GM12878 (cell line): ENCODE results near the gene SLC41A1. TPM values are rescaled to one million over a fixed set of nuclear protein-coding genes. Genes with fewer than 3 reads are reported as not detected.

ENCODE experiments used
- ATAC-seq: fragments of 200-7000 bp; cut with Tn5 transposase; 3 replicates; pipeline ENCODE4 v1.9.1; 2020; ENCODE audit warnings: mild to moderate bottlenecking, moderate library complexity
- BruUV-seq: library from RNA; stranded (reverse); fragments of 400-500 nt; replicated peaks from 2 replicates; lab custom pipeline; 2021; lab: Mats Ljungman, UMichigan
- CTCF ChIA-PET: fragments of 300-600 bp; sonication (Branson Sonifier 250); formaldehyde crosslinking; extraction: SDS; loops from one replicate; lab custom pipeline; 2021; ENCODE audit warnings: inconsistent platforms; lab: Yijun Ruan, JAX
- POLR2A ChIA-PET: fragments of 350-600 bp; formaldehyde crosslinking; extraction: SDS; loops from one replicate; lab custom pipeline; 2021; ENCODE audit warnings: inconsistent platforms; lab: Charles Lee
- RAD21 ChIA-PET: fragments of 300-600 bp; sonication (Branson Sonifier 250); formaldehyde crosslinking; loops from one replicate; lab custom pipeline; 2023; ENCODE audit warnings: antibody characterized with exemption; ENCODE audit not compliant: unreplicated experiment; lab: Charles Lee
- SMC1A ChIA-PET: fragments of 300-600 bp; sonication (Branson Sonifier 250); formaldehyde crosslinking; loops from one replicate; lab custom pipeline; 2023; ENCODE audit not compliant: unreplicated experiment, uncharacterized antibody; lab: Charles Lee
- DNase-seq: peaks from one replicate; pipeline ENCODE4 v3.0.0-alpha.2; 2011; ENCODE audit warnings: low read depth, low spot score
- FAIRE-seq: peaks from 3 replicates; lab custom pipeline; 2011; peaks lifted over from hg19 to GRCh38; lab: Jason Lieb, UNC
- H2AFZ ChIP-seq: 2 replicates; pipeline ENCODE4 v1.6.0; 2011; ENCODE audit warnings: low read depth, low read length, control low read depth; ENCODE audit not compliant: control insufficient read depth
- H3K27ac ChIP-seq: 2 replicates; pipeline ENCODE4 v1.5.1; 2011; ENCODE audit warnings: control low read depth; ENCODE audit not compliant: control insufficient read depth, insufficient read depth
- H3K27me3 ChIP-seq, 2 experiments: replicated peaks in 1 of 2; 2 replicates each; pipeline versions ENCODE4 v1.6.0 to v1.6.1; 2011; ENCODE audit warnings: low read length in 1 of 2; ENCODE audit not compliant: control insufficient read depth in 2 of 2, insufficient read depth in 2 of 2
- H3K36me3 ChIP-seq, 2 experiments: 2 replicates each; pipeline ENCODE4 v1.5.1; 2011; ENCODE audit warnings: low read length in 1 of 2; ENCODE audit not compliant: control insufficient read depth in 2 of 2, insufficient read depth in 2 of 2
- H3K4me1 ChIP-seq: 2 replicates; pipeline ENCODE4 v1.6.1; 2011; ENCODE audit warnings: mild to moderate bottlenecking, low read length, moderate library complexity, mixed read lengths; ENCODE audit not compliant: control insufficient read depth, insufficient read depth
- H3K4me2 ChIP-seq: 2 replicates; pipeline ENCODE4 v1.6.0; 2011; ENCODE audit warnings: control low read depth; ENCODE audit not compliant: control insufficient read depth, insufficient read depth
- H3K4me3 ChIP-seq: fragments of 200-600 bp; sonication (generic); 2 replicates; pipeline ENCODE4 v1.5.1; 2016
- H3K79me2 ChIP-seq: 2 replicates; pipeline ENCODE4 v1.6.0; 2011; ENCODE audit warnings: low read length; ENCODE audit not compliant: control insufficient read depth, insufficient read depth
- H3K9ac ChIP-seq: 2 replicates; pipeline ENCODE4 v1.8.0; 2011; ENCODE audit warnings: low read length, control low read depth, mixed read lengths; ENCODE audit not compliant: control insufficient read depth, insufficient read depth
- H3K9me3 ChIP-seq: replicated peaks from 3 replicates; pipeline ENCODE4 v1.5.1; 2011; ENCODE audit warnings: mild to moderate bottlenecking, low read length; ENCODE audit not compliant: control insufficient read depth, insufficient read depth
- H4K20me1 ChIP-seq: 2 replicates; pipeline ENCODE4 v1.6.0; 2011; ENCODE audit not compliant: control insufficient read depth, insufficient read depth
- CBX5 ChIP-seq: sonication (generic); IDR thresholded peaks from 2 replicates; pipeline ENCODE4 v1.6.1; 2016; ENCODE audit warnings: low read depth, moderate library complexity, mild to moderate bottlenecking, inconsistent platforms
- CEBPZ ChIP-seq: fragments of 150-350 bp; IDR thresholded peaks from 2 replicates; pipeline ENCODE4 v1.6.1; 2016; ENCODE audit warnings: low read depth, low read length
- HDGF ChIP-seq: fragments of 450-650 bp; IDR thresholded peaks from 2 replicates; pipeline ENCODE4 v1.6.1; 2016; ENCODE audit warnings: antibody characterized with exemption
- KDM1A ChIP-seq: fragments of 200-600 bp; sonication (generic); IDR thresholded peaks from 2 replicates; pipeline ENCODE4 v1.6.1; 2016; ENCODE audit warnings: borderline replicate concordance
- MYC ChIP-seq: IDR thresholded peaks from 2 replicates; pipeline ENCODE4 v1.6.1; 2011; ENCODE audit warnings: mild to moderate bottlenecking, low read length, moderate library complexity, inconsistent platforms; ENCODE audit not compliant: insufficient read depth, insufficient replicate concordance, insufficient read length, severe bottlenecking
- NRF1 ChIP-seq: conservative IDR thresholded peaks from 2 replicates; pipeline ENCODE4 v1.6.1; 2011; ENCODE audit warnings: mild to moderate bottlenecking, low read depth, low read length, improper control_type of control experiment
- RB1 ChIP-seq: fragments of 450-650 bp; formaldehyde crosslinking; IDR thresholded peaks from 2 replicates; pipeline ENCODE4 v1.6.1; 2017; ENCODE audit warnings: mild to moderate bottlenecking, borderline replicate concordance
- RCOR1 ChIP-seq: conservative IDR thresholded peaks from 2 replicates; pipeline ENCODE4 v1.6.1; 2012; ENCODE audit warnings: low read depth, low read length, improper control_type of control experiment
- RELB ChIP-seq: fragments of 450-650 bp; IDR thresholded peaks from 2 replicates; pipeline ENCODE4 v1.6.1; 2017; ENCODE audit warnings: low read depth, mild to moderate bottlenecking, moderate library complexity
- SRF ChIP-seq, 2 experiments: IDR thresholded peaks; 2 replicates each; pipeline ENCODE4 v1.6.1; 2011; ENCODE audit warnings: low read depth in 2 of 2, low read length in 2 of 2, mild to moderate bottlenecking in 1 of 2, moderate library complexity in 1 of 2
- WGBS: methylation state at CpG from one replicate; pipeline ENCODE4 v1.1.6; 2016; ENCODE audit warnings: low lambda C conversion rate; ENCODE audit not compliant: insufficient replicate concordance, insufficient coverage; ENCODE audit errors: missing lambda C conversion rate; 5-methylcytosine and 5-hydroxymethylcytosine counted together
- in situ Hi-C: fragments of 300-500 bp; cut with MboI; formaldehyde crosslinking; loops from 9 replicates; pipeline ENCODE4 v1.14.3; 2018; ENCODE audit warnings: mixed read lengths
- intact Hi-C: fragments of 100-400 bp; cut with micrococcal nuclease; formaldehyde crosslinking; loops from one replicate; pipeline ENCODE4 v1.14.2; 2022; ENCODE audit not compliant: unreplicated experiment
- polyA plus RNA-seq, 11 experiments: library from polyadenylated mRNA; depleted of rRNA in 4 of 11; unstranded in 6 of 11; stranded (reverse) in 5 of 11; fragments of >200 nt; fragmentation: Nextera tagmentation in 4 of 11; fragmentation: Illumina TruSeq in 1 of 11; extraction: Ambion mirVana in 4 of 11; extraction: Trizol in 1 of 11; gene quantifications; 1 replicate in 1 of 11; 2 replicates in 10 of 11; pipeline versions ENCODE4 v1.2.1 to v1.2.3, GENCODE V29; 2011 to 2016; ENCODE audit warnings: inconsistent platforms in 2 of 11, missing spikeins in 2 of 11, low read depth in 1 of 11
- total RNA-seq, 4 experiments: library from RNA; depleted of rRNA in 3 of 4; stranded (reverse); fragments of >200 nt in 3 of 4; fragmentation: Illumina TruSeq in 1 of 4; extraction: Trizol in 1 of 4; gene quantifications; 2 replicates each; pipeline versions ENCODE4 v1.2.1 to v1.2.3, GENCODE V29; 2013 to 2021
- TF ChIP-seq, protein P1 (sequence below), 3 experiments: IDR thresholded peaks in 2 of 3; conservative IDR thresholded peaks in 1 of 3; 2 replicates each; pipeline ENCODE4 v1.5.1; 2011; ENCODE audit warnings: low read depth in 3 of 3, low read length in 3 of 3, mild to moderate bottlenecking in 3 of 3, control low read depth in 2 of 3, moderate library complexity in 2 of 3, inconsistent platforms in 1 of 3, mixed read lengths in 1 of 3; ENCODE audit not compliant: control insufficient read depth in 2 of 3, insufficient read depth in 1 of 3; ENCODE audit errors: extremely low read depth in 1 of 3

SLC41A1 gene
- total and polyA plus RNA-seq, 10 of the 15 experiments (the other 5 are each of a cell fraction or from before 2014, with no cell fraction given): 0.13 to 11.3 (median 0.42) TPM

DNA sequence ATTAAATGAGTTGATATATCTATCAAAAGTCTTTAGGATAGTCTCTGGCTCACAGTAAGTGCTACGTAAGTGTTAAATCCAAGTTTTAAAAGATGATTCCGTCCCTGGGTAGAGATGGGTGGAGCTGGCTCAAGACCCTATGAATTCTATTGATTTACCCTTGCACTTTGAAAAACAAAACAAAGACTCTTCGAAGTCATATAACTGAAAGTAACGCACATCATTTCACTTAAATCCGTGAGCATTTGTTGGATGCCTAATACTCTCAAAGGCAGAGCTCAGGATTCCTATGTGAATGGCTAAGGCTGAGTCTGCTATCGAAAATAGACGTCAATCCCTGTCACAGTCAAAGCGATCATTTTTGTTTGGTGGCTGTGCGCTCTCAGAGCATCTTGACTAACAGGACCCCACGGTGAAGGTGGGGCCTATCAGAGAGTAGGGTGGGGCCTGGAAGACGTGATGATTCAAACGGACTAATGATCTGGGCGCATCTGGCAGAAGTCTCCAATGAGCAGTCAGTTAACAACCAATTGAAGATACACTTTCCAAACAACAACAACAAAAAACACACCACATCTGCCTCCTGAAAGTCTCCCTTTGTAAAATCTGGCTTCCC is 61.9 kb downstream of the SLC41A1 start (continued):
- TF ChIP-seq, protein P1, sequence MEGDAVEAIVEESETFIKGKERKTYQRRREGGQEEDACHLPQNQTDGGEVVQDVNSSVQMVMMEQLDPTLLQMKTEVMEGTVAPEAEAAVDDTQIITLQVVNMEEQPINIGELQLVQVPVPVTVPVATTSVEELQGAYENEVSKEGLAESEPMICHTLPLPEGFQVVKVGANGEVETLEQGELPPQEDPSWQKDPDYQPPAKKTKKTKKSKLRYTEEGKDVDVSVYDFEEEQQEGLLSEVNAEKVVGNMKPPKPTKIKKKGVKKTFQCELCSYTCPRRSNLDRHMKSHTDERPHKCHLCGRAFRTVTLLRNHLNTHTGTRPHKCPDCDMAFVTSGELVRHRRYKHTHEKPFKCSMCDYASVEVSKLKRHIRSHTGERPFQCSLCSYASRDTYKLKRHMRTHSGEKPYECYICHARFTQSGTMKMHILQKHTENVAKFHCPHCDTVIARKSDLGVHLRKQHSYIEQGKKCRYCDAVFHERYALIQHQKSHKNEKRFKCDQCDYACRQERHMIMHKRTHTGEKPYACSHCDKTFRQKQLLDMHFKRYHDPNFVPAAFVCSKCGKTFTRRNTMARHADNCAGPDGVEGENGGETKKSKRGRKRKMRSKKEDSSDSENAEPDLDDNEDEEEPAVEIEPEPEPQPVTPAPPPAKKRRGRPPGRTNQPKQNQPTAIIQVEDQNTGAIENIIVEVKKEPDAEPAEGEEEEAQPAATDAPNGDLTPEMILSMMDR (IDR thresholded peaks at IDR 0.05 in 2 of 3, conservative IDR thresholded peaks at IDR 0.05 in 1 of 3; ENCODE audit: control insufficient read depth in 2 of 3, extremely low read depth in 1 of 3, insufficient read depth in 1 of 3, low read depth in 3 of 3, low read length in 3 of 3): no peak
- no peak for TF ChIP-seq KDM1A
- TF ChIP-seq RB1: no peak
- TF ChIP-seq SRF (IDR thresholded peaks at IDR 0.05; ENCODE audit: low read depth in 2 of 2, low read length in 2 of 2): no peak
- TF ChIP-seq, all 136 proteins: peak for 3

DNA sequence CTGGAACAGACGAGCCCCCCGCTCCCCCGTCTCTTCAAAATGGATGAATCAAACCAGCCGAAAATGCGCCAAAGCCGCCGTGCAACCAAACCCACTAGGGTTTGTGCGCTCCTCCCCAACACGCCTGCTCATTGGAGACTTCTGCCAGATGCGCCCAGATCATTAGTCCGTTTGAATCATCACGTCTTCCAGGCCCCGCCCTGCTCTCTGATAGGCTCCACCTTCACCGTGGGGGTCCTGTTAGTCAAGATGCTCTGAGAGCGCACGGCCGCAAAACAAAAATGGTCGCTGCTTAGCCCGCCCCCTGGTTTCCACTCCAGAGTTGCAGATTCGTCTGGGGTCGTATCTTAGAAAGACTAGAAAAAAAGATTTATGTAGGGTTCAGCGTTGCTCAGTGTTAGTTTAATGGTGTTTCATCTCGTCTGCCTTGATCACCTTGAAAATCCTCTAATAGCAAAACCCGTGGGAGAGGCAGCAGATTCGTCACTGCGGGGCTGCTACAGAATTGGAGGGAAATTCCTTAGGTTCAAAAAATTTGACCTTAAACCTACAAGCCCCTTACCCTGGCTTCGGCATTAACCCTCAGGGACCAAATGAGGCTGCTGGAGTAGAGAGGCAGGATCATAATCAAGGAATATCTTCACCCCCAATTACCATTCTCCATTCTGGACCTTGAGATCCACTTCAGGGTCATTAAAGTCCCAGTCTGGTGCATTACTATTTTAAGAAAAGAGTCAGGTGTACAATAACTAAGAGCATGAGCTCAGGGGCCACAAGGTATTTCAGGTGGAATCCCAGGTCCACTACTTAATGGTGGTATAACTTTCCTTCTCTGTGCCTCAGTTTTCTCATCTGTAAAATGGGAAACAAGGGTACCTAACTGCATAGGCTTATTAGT is 62.6 kb downstream of the SLC41A1 start, which contains the start of gene NUCKS1:
Gene NUCKS1, minus strand, starts transcription at position 45 of the 898 bp plus-strand sequence. CDS start 209 bp downstream, outside the sequence.
- BruUV-seq: TSS peak; percentile 83
- peaks cover 4% of the 10 kb centered on the region for H3K4me1 ChIP-seq
- ChIA-PET RAD21 (interaction anchor here (1.1 to 2.1 kb wide), 7 partner anchors 22 to 157 kb away, joined by 3 to 34 read pairs (median 5); partner anchors contain the start of gene RAB29), CTCF (interaction anchor here (1.0 to 2.3 kb wide), 3 partner anchors 38 to 92 kb away, joined by 3 to 15 read pairs (median 7); no protein-coding TSS in a partner anchor), SMC1A (interaction anchor here (1.1 to 4.0 kb wide), 4 partner anchors 23 to 118 kb away, joined by 3 to 30 read pairs (median 7); no protein-coding TSS in a partner anchor), POLR2A (interaction anchor here (1.0 to 2.5 kb wide), 6 partner anchors 22 to 158 kb away, joined by 3 to 21 read pairs (median 4); partner anchors contain the start of gene RAB29)
- H3K36me3 ChIP-seq: 0 out of 4 replicates have a peak, but pooled peaks cover 0 to 9% of the 10 kb centered on the region in 2 experiments
- H3K79me2 ChIP-seq: peaks cover 46% of the 10 kb centered on the region
- peak within 1 kb of the TSS; percentile 100 for H2AFZ ChIP-seq
- peak within 1 kb of the TSS; percentile 90 for H3K4me3 ChIP-seq
- in situ Hi-C loops (no loop called here), intact Hi-C loops (loop anchor here (1.0 kb wide), 1 partner anchor 24 kb away; no protein-coding TSS in a partner anchor)
- H3K27ac ChIP-seq: peak within 1 kb of the TSS; percentile 99
- H3K9ac ChIP-seq: peak within 1 kb of the TSS; percentile 94
- DNase-seq: peak; percentile 93
- WGBS: 0% methylated on average over 24 of the region's 27 CpGs
- FAIRE-seq: peak; percentile 96
- ATAC-seq: peak; percentile 87
- H3K9me3 ChIP-seq: no peaks in the 10 kb centered on the region; the same call in 1 of the 3 replicates
- H3K27me3 ChIP-seq: no peaks in the 10 kb centered on the region
- 0 out of 2 replicates have a peak, but pooled peaks cover 3% of the 10 kb centered on the region for H4K20me1 ChIP-seq
- peak within 1 kb of the TSS; percentile 94 for H3K4me2 ChIP-seq
- no peak for TF ChIP-seq CEBPZ
- TF ChIP-seq MYC: no peak
- peak; percentile 91 for TF ChIP-seq RELB
- TF ChIP-seq HDGF: peak; percentile 59; the same call in 1 of the 2 replicates
- 0 out of 2 replicates have a peak, but pooled peaks have one; percentile 77 for TF ChIP-seq RCOR1
- TF ChIP-seq CBX5: no peak
- TF ChIP-seq NRF1: no peak
- TF ChIP-seq SRF (IDR thresholded peaks at IDR 0.05; ENCODE audit: low read depth in 2 of 2, low read length in 2 of 2): no peak
